ENCODE results near the gene PTPRR. TPM values are rescaled to one million over a fixed set of nuclear protein-coding genes. Genes with fewer than 3 reads are reported as not detected.
A peak's percentile ranks its signal among the peaks of the same experiment; 100 is the strongest.

PTPRR gene
- polyA plus RNA-seq, 1 donor = 3.0 TPM

- no peaks in the 10 kb centered on the region for H3K4me1 ChIP-seq (ENCODE audit: control insufficient read depth, insufficient read depth, low read length)
- no peak overlapping the region for H3K27ac ChIP-seq (ENCODE audit: low read length)
- H3K4me3 ChIP-seq (ENCODE audit: low read length) = no peak overlapping the region
- DNase-seq = no peak
- no peaks in the 10 kb centered on the region for H3K36me3 ChIP-seq (ENCODE audit: control insufficient read depth, insufficient read depth, low read length)
- H3K9me3 ChIP-seq (ENCODE audit: control insufficient read depth, low read depth, low read length) = no peaks in the 10 kb centered on the region
- H3K27me3 ChIP-seq (ENCODE audit: control insufficient read depth, insufficient read depth, low read length) = no peaks in the 10 kb centered on the region
- WGBS (ENCODE audit: insufficient coverage, low lambda C conversion rate) = 54% methylated on average over 3 of the region's 4 CpGs
Observed at GRCh38 chr12:70590549-70591226, 329.9 kb downstream of the PTPRR start.

GRCh38 chr12:70590051-70590450 lies 330.5 kb downstream of the PTPRR start:
- Histone ChIP-seq H3K36me3 (ENCODE audit: control insufficient read depth, insufficient read depth, low read length) (no peaks in the 10 kb centered on the region), H3K4me1 (ENCODE audit: control insufficient read depth, insufficient read depth, low read length) (no peaks in the 10 kb centered on the region), H3K9me3 (ENCODE audit: control insufficient read depth, low read depth, low read length) (no peaks in the 10 kb centered on the region), H3K27ac (ENCODE audit: low read length) (no peak overlapping the region), H3K27me3 (ENCODE audit: control insufficient read depth, insufficient read depth, low read length) (no peaks in the 10 kb centered on the region), H3K4me3 (ENCODE audit: low read length) (no peak overlapping the region)
- DNase-seq = peak; percentile 50 to 53
- 100% methylated on average over 2 of the region's 6 CpGs for WGBS (ENCODE audit: insufficient coverage, low lambda C conversion rate)

Other genes with a start within 250 kb of the PTPRR start
- gene TSPAN8, start 237.3 kb upstream of the PTPRR start, polyA plus RNA-seq = 595 TPM